Limb (tissue), 2 donors: ENCODE data around the gene MMS22L.

ENCODE experiments used
- DNase-seq, 2 donors: peaks; one replicate each; pipeline ENCODE4 v3.0.0-alpha.2; 2016; ENCODE audit errors: extremely low spot score in 2 of 2

The MMS22L gene

DNA sequence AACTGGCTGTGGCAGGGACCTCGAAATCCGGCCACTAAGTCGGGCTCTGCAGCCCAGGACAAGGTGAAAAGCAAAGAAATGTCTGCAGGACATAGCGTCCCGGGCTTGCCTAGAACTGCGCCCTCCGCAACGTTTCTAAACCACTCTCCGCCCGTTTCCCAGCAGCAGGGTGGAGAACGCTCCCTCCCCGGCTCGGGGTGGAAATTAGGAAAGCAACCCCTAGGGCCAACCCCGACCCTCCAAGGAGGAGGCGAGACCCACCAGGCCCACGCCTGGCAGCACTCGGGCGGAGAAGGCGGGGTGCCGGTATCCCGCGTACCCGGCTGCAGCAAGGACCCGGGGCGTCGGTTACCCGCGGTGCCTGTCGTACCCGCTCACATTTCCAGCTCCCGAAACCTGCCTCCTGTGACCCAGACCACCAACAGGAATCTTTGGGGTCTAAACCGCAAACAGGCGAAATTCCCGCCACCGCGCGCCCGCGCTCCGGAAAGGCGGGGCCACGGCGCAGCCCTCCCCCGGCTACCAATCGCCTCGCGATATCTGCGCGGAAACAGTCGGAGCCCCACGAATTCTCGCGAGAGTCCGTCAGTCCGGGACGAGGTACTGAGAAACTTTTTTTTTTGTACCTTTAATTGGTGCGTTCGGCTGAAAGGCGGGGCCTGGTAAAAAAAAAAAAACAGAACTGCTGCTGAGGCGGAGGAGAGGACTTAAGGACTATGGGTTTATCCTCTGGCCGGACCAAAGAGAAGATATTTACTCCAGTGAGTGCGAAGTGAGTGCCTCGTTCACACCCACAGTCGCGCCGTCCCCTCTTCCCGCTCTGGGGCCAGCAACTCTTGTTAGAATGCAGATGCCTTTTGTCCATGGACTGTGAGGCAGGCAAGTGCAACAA is at the start of gene MMS22L:
Gene MMS22L (minus strand): TSS at position 491 of the 892 bp plus-strand sequence. CDS start 739 bp downstream, outside the sequence.
- DNase-seq = peak; percentile 94 to 96

DNA sequence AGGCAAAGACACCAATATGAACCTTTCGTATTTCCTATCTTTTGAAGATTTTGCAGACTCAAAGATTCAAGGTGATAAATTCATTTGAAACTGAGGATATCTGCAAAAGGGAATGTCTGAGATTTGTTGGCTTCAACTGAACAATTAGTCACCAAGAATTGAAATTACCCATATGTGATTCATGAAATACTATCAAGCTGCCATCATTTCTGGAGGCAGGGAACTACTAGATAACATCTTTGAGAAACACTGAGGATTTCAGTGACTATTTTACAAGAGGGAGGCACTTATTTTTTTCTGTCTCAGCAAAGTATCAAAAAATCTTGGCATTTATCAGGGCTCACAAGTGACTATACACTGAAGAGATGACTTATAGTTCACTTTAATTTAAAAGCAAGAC is 39.8 kb upstream of the MMS22L start:
- DNase-seq = no peak

GRCh38 chr6:97322226-97322625 is 39.2 kb upstream of the MMS22L start:
- no peak for DNase-seq

DNA sequence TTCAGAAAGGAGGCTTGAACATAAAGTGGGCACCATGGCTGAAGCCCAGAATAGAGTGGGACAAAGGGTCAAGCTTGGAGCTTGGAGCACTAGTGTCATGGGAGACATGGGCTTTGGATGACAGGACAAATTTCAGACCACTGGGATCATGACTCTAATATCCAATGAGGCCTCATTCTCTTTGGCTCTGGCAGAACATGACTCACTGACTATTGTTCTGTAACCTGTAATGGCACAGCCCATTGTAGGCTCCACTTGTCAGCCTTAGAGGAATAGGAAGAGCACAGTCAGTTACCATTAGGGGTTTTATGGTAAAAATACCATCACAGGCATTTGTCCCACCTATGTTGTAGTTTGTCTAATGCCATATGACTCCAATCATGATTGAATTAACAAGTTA is 34.0 kb upstream of the MMS22L start:
- DNase-seq = no peak

DNA sequence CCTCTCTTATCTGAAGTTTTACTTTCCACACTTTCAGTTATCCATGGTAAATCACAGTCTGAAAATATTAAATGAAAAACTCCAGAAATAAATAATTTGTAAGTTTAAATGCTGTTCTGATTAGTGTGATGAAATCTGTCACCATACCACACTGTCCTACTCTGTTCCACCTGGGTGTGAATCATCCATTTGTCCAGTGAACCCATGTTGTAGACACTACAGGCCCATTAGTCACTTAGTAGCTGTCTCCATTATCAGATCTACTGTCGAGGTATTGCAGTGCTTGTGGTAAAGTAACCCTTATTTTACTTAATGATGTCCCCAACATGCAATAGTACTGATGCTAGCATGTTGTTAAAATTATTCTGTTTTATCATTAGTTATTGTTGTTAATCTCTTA is 29.2 kb upstream of the MMS22L start:
- DNase-seq = no peak

- no peak for DNase-seq
Measured at GRCh38 chr6:97306544-97307320, 23.7 kb upstream of the MMS22L start.

DNA sequence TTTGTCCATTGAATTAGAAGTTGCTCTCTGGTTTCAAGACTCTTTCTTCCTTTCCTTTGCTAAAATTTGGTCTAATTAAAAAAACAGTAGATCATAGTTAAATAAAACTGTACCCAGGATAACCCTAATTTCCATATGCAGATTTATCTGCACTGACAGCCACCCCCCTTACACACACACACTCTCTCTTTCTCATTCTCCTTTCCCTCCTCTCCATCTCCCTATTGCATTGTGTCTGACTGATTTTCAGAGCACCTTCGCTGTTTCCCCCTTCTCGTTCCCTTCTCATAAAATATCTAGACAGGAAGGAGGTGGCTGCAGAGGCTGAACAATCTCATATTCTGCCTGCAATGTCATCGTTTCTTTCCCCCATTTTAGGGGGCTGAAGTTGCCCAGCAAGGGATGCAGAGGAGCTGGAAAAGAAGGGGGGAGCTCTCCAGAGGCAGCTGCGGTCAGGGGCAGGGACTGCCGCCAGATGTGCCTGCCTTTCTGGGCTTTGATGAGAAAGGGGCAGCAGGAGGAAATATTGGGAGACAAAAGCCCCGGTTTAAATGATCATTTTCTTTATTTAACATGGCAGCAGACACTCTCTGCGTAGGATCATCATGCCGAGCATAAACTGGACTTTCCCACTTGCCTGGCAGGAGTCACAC is 22.5 kb upstream of the MMS22L start:
- peak in 1 of 2 donors; percentile 28 for DNase-seq

- no peak for DNase-seq
Measured at GRCh38 chr6:97304701-97305100, 21.7 kb upstream of the MMS22L start.

DNA sequence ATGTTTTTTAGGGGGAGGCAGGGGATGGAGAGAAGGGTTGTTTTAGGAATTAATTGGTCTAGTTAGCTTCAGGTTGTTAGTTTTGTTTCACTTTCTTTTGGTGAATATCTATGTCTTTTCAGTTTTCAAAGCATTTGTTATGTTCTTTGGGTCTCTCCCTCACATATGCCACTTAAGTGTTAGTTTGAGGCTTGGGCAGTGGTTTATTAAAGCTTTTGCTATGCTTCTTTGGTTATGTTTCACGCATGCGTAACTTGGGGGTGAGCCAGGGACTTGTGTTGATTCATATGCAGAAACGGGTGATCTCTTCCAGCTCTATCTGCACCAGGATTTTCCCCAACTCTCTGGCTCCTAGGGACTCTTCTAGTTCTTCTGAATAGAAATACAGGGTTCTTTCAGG is 11.4 kb upstream of the MMS22L start:
- no peak for DNase-seq

DNA sequence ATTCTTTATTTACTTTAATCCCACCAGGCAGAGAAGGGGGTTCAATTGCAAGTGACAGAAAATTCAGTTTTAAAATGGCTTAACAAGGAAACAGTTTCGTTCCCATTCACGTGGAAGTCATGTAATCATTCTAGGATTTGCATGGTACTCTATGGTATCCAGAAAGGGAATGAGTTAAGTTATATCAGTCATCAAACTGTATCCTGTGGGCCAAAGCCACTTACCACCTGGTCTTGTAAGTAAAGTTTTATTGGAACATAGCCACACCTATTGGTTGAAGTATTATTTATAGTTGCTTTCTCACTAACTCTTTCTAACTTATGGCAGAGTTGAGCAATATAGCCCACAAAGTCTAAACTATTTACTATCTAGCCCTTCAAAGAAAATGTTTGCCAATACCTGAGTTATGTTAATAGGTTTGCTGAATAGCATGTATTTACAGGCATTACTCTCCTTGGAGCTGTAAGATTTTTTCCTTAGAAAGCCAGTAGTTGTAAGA is 10.2 kb upstream of the MMS22L start:
- no peak for DNase-seq

DNA sequence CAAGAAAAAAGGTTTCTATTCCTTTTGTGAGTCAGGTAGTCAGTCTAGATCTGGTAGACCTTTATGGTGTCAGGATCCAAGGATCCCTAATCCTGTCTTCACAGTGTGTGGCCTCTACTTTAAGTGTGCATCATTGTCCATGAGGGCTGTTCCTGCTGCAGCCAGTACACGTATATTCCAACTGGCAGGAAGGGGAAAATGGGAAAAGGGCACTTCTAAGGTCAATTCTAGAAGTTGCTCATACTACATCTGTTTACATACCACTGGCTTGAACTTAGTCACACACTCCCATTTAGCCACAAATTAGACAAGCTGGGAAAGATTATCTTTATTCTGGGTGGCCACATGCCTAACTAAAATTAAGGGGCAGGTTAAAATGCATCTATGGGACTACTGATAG is 9.7 kb upstream of the MMS22L start:
- DNase-seq = no peak

DNA sequence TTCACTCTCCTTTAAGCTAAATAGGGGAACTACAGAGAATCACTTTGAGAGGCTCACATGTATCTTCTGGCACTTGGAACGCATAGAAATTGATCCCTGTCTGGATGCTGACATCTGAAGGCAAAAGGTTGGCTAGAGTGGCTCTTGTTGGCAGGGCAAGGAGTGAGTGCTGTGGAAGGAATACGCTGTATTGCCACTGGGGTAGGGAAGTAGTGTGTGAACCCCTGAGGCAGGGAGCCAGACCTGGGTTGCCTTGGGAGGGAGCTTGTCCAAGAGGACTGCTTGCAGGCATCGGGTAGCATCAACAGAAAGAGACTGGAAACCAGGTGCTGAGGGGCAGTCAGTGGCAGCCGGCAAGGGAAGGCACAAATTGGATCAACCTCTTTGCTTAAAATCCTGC is 8.9 kb upstream of the MMS22L start:
- DNase-seq = no peak

- DNase-seq = no peak
Measured at GRCh38 chr6:97289332-97289731, 6.3 kb upstream of the MMS22L start.

DNA sequence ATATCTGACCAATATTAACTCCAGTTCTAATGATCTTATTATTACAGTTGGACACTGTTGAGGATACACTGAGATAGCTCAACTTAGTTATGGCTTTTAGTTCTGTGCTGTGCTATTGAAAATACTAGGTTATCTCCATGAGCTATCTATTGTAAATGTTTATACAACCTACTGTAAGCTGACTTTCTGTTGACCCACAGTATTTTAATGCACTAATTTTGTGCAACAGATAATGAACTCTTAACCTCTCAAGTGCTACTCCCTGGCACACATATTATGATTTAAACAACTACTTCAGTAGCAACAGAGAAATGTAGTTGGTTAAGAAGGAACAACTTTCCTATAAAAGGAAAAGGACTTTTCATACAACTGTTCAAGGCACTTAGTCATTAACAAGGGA is 5.2 kb upstream of the MMS22L start:
- no peak for DNase-seq

DNA sequence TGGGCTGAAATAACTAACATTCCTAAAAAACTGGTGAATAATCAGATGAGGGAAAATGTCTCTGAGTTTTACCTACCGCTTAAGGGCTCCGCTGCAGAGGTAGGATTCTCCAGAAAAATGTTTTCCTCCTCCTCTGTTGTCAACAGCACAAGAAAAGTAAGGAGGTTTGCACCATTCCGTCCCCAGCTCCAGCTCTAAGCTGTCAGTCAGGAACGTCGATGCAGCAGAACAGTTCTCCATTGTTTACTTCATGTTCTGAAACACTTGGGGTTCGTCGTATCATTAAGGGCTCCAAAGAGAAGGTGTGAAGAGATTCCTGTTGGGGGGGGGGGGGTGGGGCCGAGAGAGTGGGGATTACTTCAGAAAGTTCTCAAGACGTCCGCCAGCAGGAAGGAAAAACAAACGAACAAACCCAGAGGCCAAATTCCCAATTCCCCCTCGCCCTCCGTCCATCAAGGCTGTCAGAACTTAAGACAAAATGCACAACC is 734 bp downstream of the MMS22L start:
- DNase-seq = no peak

- no peak for DNase-seq
Measured at GRCh38 chr6:97280766-97281165, 2.2 kb downstream of the MMS22L start.

DNA sequence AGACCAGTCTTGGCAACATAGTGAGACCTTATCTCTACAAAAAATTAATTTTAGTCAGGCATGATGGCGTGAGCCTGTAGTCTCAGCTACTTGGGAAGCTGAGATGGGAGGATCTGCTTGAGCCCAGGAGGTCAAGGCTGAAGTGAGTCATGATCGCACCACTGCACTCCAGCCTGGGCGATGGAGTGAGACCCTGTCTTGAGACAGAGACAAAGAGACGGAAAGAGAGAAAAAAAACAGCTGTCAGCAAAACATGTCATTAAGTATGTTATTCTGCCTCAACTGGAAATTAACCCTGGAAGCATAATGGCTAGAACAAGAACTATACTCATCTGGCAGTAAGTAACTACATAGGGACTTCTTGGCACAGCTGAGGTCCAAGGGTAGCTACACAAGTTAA is 7.2 kb downstream of the MMS22L start:
- DNase-seq = no peak

- no peak for DNase-seq
Measured at GRCh38 chr6:97269821-97270220, 13.2 kb downstream of the MMS22L start.

GRCh38 chr6:97262676-97263075 is 20.3 kb downstream of the MMS22L start:
- no peak for DNase-seq

- DNase-seq = no peak
Measured at GRCh38 chr6:97246842-97247241, 36.2 kb downstream of the MMS22L start.

- no peak for DNase-seq
Measured at GRCh38 chr6:97240222-97240621, 42.8 kb downstream of the MMS22L start.

DNA sequence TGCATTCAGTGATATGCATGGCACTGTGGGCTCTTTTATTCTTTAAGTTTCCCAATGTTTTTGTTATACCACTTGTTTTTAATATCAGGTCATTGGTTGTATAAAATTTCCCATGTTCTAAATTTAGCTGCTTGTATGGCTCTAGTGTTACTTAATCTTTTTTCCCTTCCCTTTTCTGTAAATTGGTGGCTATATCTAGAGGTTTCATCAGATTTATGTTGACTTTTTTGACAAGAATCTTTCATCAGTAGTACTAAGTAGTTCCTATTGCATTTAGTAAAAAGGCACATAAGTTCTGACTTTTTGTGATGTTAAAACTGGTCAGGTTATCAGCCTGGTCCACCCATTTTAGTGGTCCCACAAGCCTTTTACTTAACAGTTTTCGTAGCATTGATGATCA is 51.1 kb downstream of the MMS22L start:
- DNase-seq = no peak
